GM12872 (cell line): ENCODE data around the gene TRMT11.

Experiments used
- CTCF ChIP-seq: IDR thresholded peaks from 3 replicates; pipeline ENCODE4 v1.5.1; 2011; ENCODE audit warnings: low read depth, mild to moderate bottlenecking, low read length, moderate library complexity; ENCODE audit not compliant: insufficient read depth

Gene TRMT11

GRCh38 chr6:126002755-126003679 lies 16.7 kb downstream of the TRMT11 start:
- TF ChIP-seq CTCF = no peak

GRCh38 chr6:126007800-126008199 lies 21.5 kb downstream of the TRMT11 start:
- TF ChIP-seq CTCF = no peak

GRCh38 chr6:126010040-126010439 lies 23.7 kb downstream of the TRMT11 start:
- TF ChIP-seq CTCF = no peak

GRCh38 chr6:126015863-126016262 lies 29.5 kb downstream of the TRMT11 start:
- TF ChIP-seq CTCF = no peak

GRCh38 chr6:126016591-126016990 lies 30.3 kb downstream of the TRMT11 start:
- TF ChIP-seq CTCF = no peak

- no peak for TF ChIP-seq CTCF
These were observed 31.3 kb downstream of the TRMT11 start for GRCh38 chr6:126017668-126018067.

GRCh38 chr6:126020305-126021050 lies 34.1 kb downstream of the TRMT11 start:
- no peak for TF ChIP-seq CTCF
